A673 (cell line): ENCODE measurements around the gene GLA. TPM values are rescaled to one million over a fixed set of nuclear protein-coding genes. Genes with fewer than 3 reads are reported as not detected.

Experiments used
- BruUV-seq: library from RNA; stranded (reverse); fragments of 400-500 nt; replicated peaks from 2 replicates; lab custom pipeline; 2021; lab: Mats Ljungman, UMichigan
- CTCF ChIA-PET: fragments of 300-600 bp; sonication (Branson Sonifier 250); formaldehyde crosslinking; loops from one replicate; lab custom pipeline; 2022; ENCODE audit warnings: antibody characterized with exemption; lab: Charles Lee
- POLR2A ChIA-PET: fragments of 300-600 bp; sonication (Branson Sonifier 250); formaldehyde crosslinking; loops from one replicate; lab custom pipeline; 2022; ENCODE audit warnings: antibody characterized with exemption; ENCODE audit not compliant: low non-redundant PET; lab: Charles Lee
- DNase-seq: peaks from one replicate; pipeline ENCODE4 v3.0.0-alpha.2; 2015; ENCODE audit warnings: low spot score
- H3K27ac ChIP-seq: fragments of 200-600 bp; sonication (generic); 2 replicates; pipeline ENCODE4 v1.5.1; 2016; ENCODE audit warnings: mixed run types, low read depth, mild to moderate bottlenecking, mixed read lengths, antibody characterized with exemption, low read length; ENCODE audit not compliant: poor library complexity, severe bottlenecking
- H3K27me3 ChIP-seq: fragments of 200-600 bp; sonication (generic); replicated peaks from 2 replicates; pipeline ENCODE4 v1.6.1; 2017; ENCODE audit warnings: mixed run types, low read depth, mild to moderate bottlenecking, mixed read lengths, antibody characterized with exemption, low read length; ENCODE audit not compliant: insufficient read depth, poor library complexity
- H3K36me3 ChIP-seq: fragments of 200-600 bp; sonication (generic); 2 replicates; pipeline ENCODE4 v1.6.1; 2016; ENCODE audit warnings: mixed run types, mild to moderate bottlenecking, mixed read lengths, antibody characterized with exemption, low read length; ENCODE audit not compliant: insufficient read depth, poor library complexity, severe bottlenecking
- H3K4me1 ChIP-seq: fragments of 200-600 bp; sonication (generic); 2 replicates; pipeline ENCODE4 v1.6.1; 2017; ENCODE audit warnings: mixed run types, mild to moderate bottlenecking, mixed read lengths, antibody characterized with exemption, low read length; ENCODE audit not compliant: insufficient read depth, poor library complexity, severe bottlenecking
- H3K4me3 ChIP-seq: fragments of 200-600 bp; sonication (generic); 2 replicates; pipeline ENCODE4 v1.5.1; 2016; ENCODE audit warnings: low read depth, mixed run types, mild to moderate bottlenecking, mixed read lengths, low read length; ENCODE audit not compliant: poor library complexity, severe bottlenecking
- H3K9me3 ChIP-seq: fragments of 200-600 bp; sonication (generic); 2 replicates; pipeline ENCODE4 v1.6.1; 2016; ENCODE audit warnings: mixed run types, low read depth, mild to moderate bottlenecking, mixed read lengths, antibody characterized with exemption, low read length; ENCODE audit not compliant: poor library complexity, severe bottlenecking
- EZH2 ChIP-seq: fragments of 200-600 bp; sonication (generic); IDR thresholded peaks from 2 replicates; pipeline ENCODE4 v1.6.1; 2017; ENCODE audit warnings: borderline replicate concordance, low read depth, mild to moderate bottlenecking, mixed read lengths, antibody characterized with exemption, low read length; ENCODE audit not compliant: poor library complexity, severe bottlenecking
- intact Hi-C: fragments of 100-400 bp; cut with micrococcal nuclease; formaldehyde crosslinking; loops from one replicate; pipeline ENCODE4 v1.10.0; 2022; ENCODE audit not compliant: unreplicated experiment
- total RNA-seq: library from RNA; stranded (reverse); gene quantifications from 2 replicates; pipeline ENCODE4 v1.2.3, GENCODE V29; 2021
- TF ChIP-seq, protein P1 (sequence below): fragments of 300-800, 200-600 bp; sonication (generic); conservative IDR thresholded peaks from 2 replicates; pipeline ENCODE4 v1.5.1; 2017; ENCODE audit warnings: low read depth, mild to moderate bottlenecking, antibody characterized with exemption, low read length, moderate library complexity, mixed read lengths

Gene GLA
- total RNA-seq, 1 experiment from 2014 or later: 61.8 TPM

DNA sequence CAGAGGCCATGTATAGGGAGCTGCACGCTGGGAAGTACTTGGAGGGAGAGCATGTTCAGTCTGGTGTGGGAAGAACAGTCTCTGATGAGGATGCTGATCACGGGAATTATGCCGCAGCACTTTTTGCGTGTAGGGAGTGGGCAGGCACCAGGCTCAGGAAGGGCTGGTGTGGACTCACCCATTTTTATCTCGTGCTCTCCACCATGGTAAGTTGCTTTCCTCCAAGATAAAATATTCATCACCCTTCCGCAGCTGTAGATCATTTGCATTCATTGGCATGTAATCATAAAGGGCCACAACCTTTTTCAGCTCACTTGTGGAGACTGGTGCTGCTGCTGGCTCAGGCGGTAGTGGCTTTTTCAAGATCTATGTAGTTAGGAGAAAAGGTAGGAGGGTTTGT lies 47.3 kb downstream of the GLA start:
- Histone ChIP-seq H3K9me3 (no peaks in the 10 kb centered on the region), H3K4me3 (no peak overlapping the region), H3K36me3 (no peaks in the 10 kb centered on the region), H3K4me1 (no peaks in the 10 kb centered on the region), H3K27ac (no peak overlapping the region), H3K27me3 (no peaks in the 10 kb centered on the region)
- BruUV-seq: no TSS peak
- intact Hi-C loops: no loop called here
- DNase-seq: no peak
- ChIA-PET POLR2A (interaction anchor here (0.7 kb wide), 1 partner anchor 59 kb away, joined by 3 read pairs; no protein-coding TSS in a partner anchor), CTCF (no interaction called here)
- TF ChIP-seq, protein P1, sequence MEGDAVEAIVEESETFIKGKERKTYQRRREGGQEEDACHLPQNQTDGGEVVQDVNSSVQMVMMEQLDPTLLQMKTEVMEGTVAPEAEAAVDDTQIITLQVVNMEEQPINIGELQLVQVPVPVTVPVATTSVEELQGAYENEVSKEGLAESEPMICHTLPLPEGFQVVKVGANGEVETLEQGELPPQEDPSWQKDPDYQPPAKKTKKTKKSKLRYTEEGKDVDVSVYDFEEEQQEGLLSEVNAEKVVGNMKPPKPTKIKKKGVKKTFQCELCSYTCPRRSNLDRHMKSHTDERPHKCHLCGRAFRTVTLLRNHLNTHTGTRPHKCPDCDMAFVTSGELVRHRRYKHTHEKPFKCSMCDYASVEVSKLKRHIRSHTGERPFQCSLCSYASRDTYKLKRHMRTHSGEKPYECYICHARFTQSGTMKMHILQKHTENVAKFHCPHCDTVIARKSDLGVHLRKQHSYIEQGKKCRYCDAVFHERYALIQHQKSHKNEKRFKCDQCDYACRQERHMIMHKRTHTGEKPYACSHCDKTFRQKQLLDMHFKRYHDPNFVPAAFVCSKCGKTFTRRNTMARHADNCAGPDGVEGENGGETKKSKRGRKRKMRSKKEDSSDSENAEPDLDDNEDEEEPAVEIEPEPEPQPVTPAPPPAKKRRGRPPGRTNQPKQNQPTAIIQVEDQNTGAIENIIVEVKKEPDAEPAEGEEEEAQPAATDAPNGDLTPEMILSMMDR: no peak
- no peak for TF ChIP-seq EZH2

DNA sequence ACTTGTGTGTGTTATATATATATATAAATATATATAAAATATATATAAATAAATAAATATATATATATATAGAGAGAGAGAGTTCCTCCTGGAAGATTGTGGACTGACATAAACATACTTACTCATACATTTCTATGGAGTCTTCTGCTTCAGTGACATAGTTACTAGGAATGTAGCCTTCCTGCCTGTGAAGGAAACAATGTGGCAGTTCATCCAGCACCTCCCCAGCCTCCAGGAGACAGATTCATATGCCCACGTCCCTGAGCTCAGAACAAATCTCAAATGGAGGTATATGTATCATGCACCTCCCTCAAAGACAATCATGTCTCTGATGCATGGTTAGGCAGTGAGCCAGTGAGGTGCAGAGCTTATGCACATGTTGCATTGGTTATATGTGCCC lies 47.8 kb downstream of the GLA start:
- intact Hi-C loops: no loop called here
- TF ChIP-seq, protein P1: no peak
- TF ChIP-seq EZH2: no peak
- POLR2A ChIA-PET: interaction anchor here (0.7 kb wide), 1 partner anchor 59 kb away, joined by 3 read pairs; no protein-coding TSS in a partner anchor
- Histone ChIP-seq H3K27ac (no peak overlapping the region), H3K4me3 (no peak overlapping the region), H3K36me3 (no peaks in the 10 kb centered on the region), H3K4me1 (no peaks in the 10 kb centered on the region), H3K27me3 (no peaks in the 10 kb centered on the region), H3K9me3 (no peaks in the 10 kb centered on the region)
- CTCF ChIA-PET: no interaction called here
- DNase-seq: no peak
- no TSS peak for BruUV-seq

DNA sequence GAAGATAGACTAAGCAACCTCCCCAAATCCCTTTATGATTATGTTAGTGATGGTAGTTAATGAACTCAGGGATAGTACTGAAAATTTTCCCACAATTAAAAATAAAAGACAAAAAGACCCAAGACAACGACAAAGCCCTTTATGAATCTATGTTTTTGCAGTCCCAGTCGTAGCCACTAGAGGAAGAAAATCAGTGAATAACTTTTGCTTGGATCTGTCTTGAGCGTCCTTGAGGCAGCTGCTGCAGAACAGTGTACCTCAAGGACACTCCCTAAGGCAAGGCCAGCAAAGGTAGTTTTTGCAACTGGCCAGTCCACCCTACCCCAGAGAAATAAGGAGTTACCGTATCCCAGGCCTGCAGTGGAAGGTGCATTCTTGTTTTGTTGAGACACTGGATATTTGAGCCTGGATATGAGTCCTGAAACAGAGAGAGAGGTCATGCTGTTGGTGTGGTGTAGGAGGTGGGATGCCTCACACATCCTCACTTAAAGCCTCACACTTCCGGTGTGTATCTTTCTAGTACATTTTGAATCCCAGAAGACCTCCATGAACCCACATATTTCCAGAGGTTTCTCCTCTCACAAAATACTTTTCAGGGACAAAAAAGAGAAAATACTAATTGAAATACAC lies 50.4 kb downstream of the GLA start:
- POLR2A ChIA-PET: no interaction called here
- DNase-seq: peak; percentile 38
- no TSS peak for BruUV-seq
- no peak overlapping the region for H3K4me3 ChIP-seq
- no peaks in the 10 kb centered on the region for H3K9me3 ChIP-seq
- no peaks in the 10 kb centered on the region for H3K27me3 ChIP-seq
- no peaks in the 10 kb centered on the region for H3K36me3 ChIP-seq
- no peak overlapping the region for H3K27ac ChIP-seq
- TF ChIP-seq, protein P1: peak; percentile 54
- no peak for TF ChIP-seq EZH2
- CTCF ChIA-PET: no interaction called here
- intact Hi-C loops: no loop called here
- no peaks in the 10 kb centered on the region for H3K4me1 ChIP-seq
